DND-41 (cell line): ENCODE results near the gene MYOD1.

ENCODE experiments used
- ATAC-seq: fragments of 200-7000 bp; cut with Tn5 transposase; 3 replicates; pipeline ENCODE4 v1.9.1; 2021; ENCODE audit warnings: low read depth; ENCODE audit not compliant: insufficient read depth
- DNase-seq: peaks from one replicate; pipeline ENCODE4 v3.0.0-alpha.2; 2020
- H2AFZ ChIP-seq: 2 replicates; pipeline ENCODE4 v1.6.0; 2012; ENCODE audit warnings: low read depth, low read length
- H3K27ac ChIP-seq: 2 replicates; pipeline ENCODE4 v1.5.1; 2012; ENCODE audit warnings: low read length, inconsistent platforms
- H3K27me3 ChIP-seq: fragments of 200-600 bp; sonication (generic); 2 replicates; pipeline ENCODE4 v1.6.0; 2012; ENCODE audit warnings: low read length, mild to moderate bottlenecking, inconsistent platforms; ENCODE audit not compliant: insufficient read depth, poor library complexity
- H3K36me3 ChIP-seq: 2 replicates; pipeline ENCODE4 v1.5.1; 2012; ENCODE audit warnings: low read length, inconsistent platforms; ENCODE audit not compliant: insufficient read depth
- H3K4me1 ChIP-seq: 2 replicates; pipeline ENCODE4 v1.5.1; 2012; ENCODE audit warnings: mild to moderate bottlenecking, low read length; ENCODE audit not compliant: insufficient read depth
- H3K4me2 ChIP-seq: 2 replicates; pipeline ENCODE4 v1.6.0; 2012; ENCODE audit warnings: mild to moderate bottlenecking, moderate library complexity, low read length, inconsistent platforms; ENCODE audit not compliant: insufficient read depth
- H3K4me3 ChIP-seq, 2 experiments: fragments of 200-600 bp in 1 of 2; shearing (Covaris generic) in 1 of 2; 2 replicates each; pipeline ENCODE4 v1.5.1; 2012 to 2016; ENCODE audit warnings: inconsistent platforms in 2 of 2, low read length in 2 of 2, mild to moderate bottlenecking in 2 of 2, low read depth in 1 of 2, moderate library complexity in 1 of 2
- H3K79me2 ChIP-seq: 2 replicates; pipeline ENCODE4 v1.6.0; 2012; ENCODE audit warnings: low read length, inconsistent platforms; ENCODE audit not compliant: insufficient read depth
- H3K9ac ChIP-seq: 2 replicates; pipeline ENCODE4 v1.6.0; 2012; ENCODE audit warnings: low read depth, mild to moderate bottlenecking, inconsistent platforms, low read length, moderate library complexity
- H3K9me3 ChIP-seq: 2 replicates; pipeline ENCODE4 v1.5.1; 2012; ENCODE audit warnings: low read length, moderate library complexity, mild to moderate bottlenecking, inconsistent platforms; ENCODE audit not compliant: insufficient read depth, severe bottlenecking
- H4K20me1 ChIP-seq: 2 replicates; pipeline ENCODE4 v1.6.0; 2012; ENCODE audit warnings: low read length; ENCODE audit not compliant: insufficient read depth
- CTCF ChIP-seq: IDR thresholded peaks from 2 replicates; pipeline ENCODE4 v1.5.1; 2012; ENCODE audit warnings: borderline replicate concordance, low read length, moderate library complexity, mild to moderate bottlenecking; ENCODE audit not compliant: poor library complexity, severe bottlenecking; ENCODE audit errors: extremely low read depth
- EZH2 ChIP-seq: IDR thresholded peaks from 3 replicates; pipeline ENCODE4 v1.6.1; 2012; ENCODE audit warnings: borderline replicate concordance, low read depth, mild to moderate bottlenecking, moderate library complexity, low read length, inconsistent platforms; ENCODE audit not compliant: severe bottlenecking

The MYOD1 gene

GRCh38 chr11:17702876-17703275 is 16.5 kb upstream of the MYOD1 start:
- Histone ChIP-seq H2AFZ (no peak overlapping the region), H3K27me3 (peaks cover 7% of the 10 kb centered on the region), H3K4me2 (no peak overlapping the region), H4K20me1 (no peaks in the 10 kb centered on the region), H3K27ac (no peak overlapping the region), H3K9me3 (no peaks in the 10 kb centered on the region), H3K79me2 (no peaks in the 10 kb centered on the region), H3K36me3 (no peaks in the 10 kb centered on the region), H3K9ac (no peak overlapping the region), H3K4me3 (no peak overlapping the region), H3K4me1 (no peaks in the 10 kb centered on the region)
- DNase-seq = no peak
- TF ChIP-seq CTCF (no peak), EZH2 (no peak)
- ATAC-seq = no peak

- no peaks in the 10 kb centered on the region for H4K20me1 ChIP-seq
- ATAC-seq = peak; percentile 42; the same call in 1 of the 3 replicates
- TF ChIP-seq CTCF (no peak), EZH2 (no peak)
- H3K4me2 ChIP-seq = no peak overlapping the region
- no peak overlapping the region for H3K4me3 ChIP-seq
- H3K79me2 ChIP-seq = no peaks in the 10 kb centered on the region
- DNase-seq = no peak
- no peaks in the 10 kb centered on the region for H3K4me1 ChIP-seq
- H3K9me3 ChIP-seq = no peaks in the 10 kb centered on the region
- no peak overlapping the region for H3K27ac ChIP-seq
- H3K27me3 ChIP-seq = peaks cover 14% of the 10 kb centered on the region
- no peaks in the 10 kb centered on the region for H3K36me3 ChIP-seq
- no peak overlapping the region for H2AFZ ChIP-seq
- H3K9ac ChIP-seq = no peak overlapping the region
Observed at GRCh38 chr11:17703951-17704350, 15.4 kb upstream of the MYOD1 start.

GRCh38 chr11:17707830-17708229 is 11.5 kb upstream of the MYOD1 start:
- no peak overlapping the region for H3K4me2 ChIP-seq
- no peak for ATAC-seq
- peaks cover 44% of the 10 kb centered on the region for H3K27me3 ChIP-seq

More at GRCh38 chr11:17707830-17708229, 11.5 kb upstream of the MYOD1 start:
- Histone ChIP-seq H3K27ac (no peak overlapping the region), H4K20me1 (no peaks in the 10 kb centered on the region), H3K36me3 (no peaks in the 10 kb centered on the region), H3K9me3 (no peaks in the 10 kb centered on the region), H3K9ac (no peak overlapping the region), H3K79me2 (no peaks in the 10 kb centered on the region), H2AFZ (no peak overlapping the region), H3K4me3 (no peak overlapping the region), H3K4me1 (no peaks in the 10 kb centered on the region)
- DNase-seq = no peak
- TF ChIP-seq CTCF (no peak), EZH2 (no peak)
